GM18508 (cell line): Measurements from ENCODE around the gene CAPNS1.
"Not testable (repeated sequence)": the region's sequence is repeated elsewhere in the genome, so short reads cannot be mapped to it uniquely, and the experiment has no call there.

Experiments used
- ATAC-seq: cut with Tn5 transposase; IDR thresholded peaks from one replicate; pipeline ENCODE4 v1.9.1; 2021; ENCODE audit warnings: moderate number of reproducible peaks; ENCODE audit not compliant: insufficient read depth, unreplicated experiment

Gene CAPNS1

GRCh38 chr19:36144624-36145023 lies 4.8 kb downstream of the CAPNS1 start:
- no peak for ATAC-seq

- no peak for ATAC-seq
Measured at GRCh38 chr19:36149673-36150406, 10.0 kb downstream of the CAPNS1 start.

GRCh38 chr19:36150586-36150985 lies 10.7 kb downstream of the CAPNS1 start:
- no peak for ATAC-seq

- no peak for ATAC-seq
Measured at GRCh38 chr19:36151144-36152018, 11.5 kb downstream of the CAPNS1 start.

GRCh38 chr19:36152019-36152351 lies 12.1 kb downstream of the CAPNS1 start:
- ATAC-seq, result no peak

GRCh38 chr19:36152352-36153091 lies 12.7 kb downstream of the CAPNS1 start, which contains the start of gene COX7A1:
Gene COX7A1 (minus strand): TSS chr19:36152447. CDS start chr19:36152407, 40 bp downstream.
- no peak for ATAC-seq

- ATAC-seq, result no peak
Measured at GRCh38 chr19:36153126-36153525, 13.3 kb downstream of the CAPNS1 start.

GRCh38 chr19:36160821-36161596 lies 21.1 kb downstream of the CAPNS1 start:
- ATAC-seq, result no peak

GRCh38 chr19:36163813-36164212 lies 23.9 kb downstream of the CAPNS1 start:
- ATAC-seq, result no peak

GRCh38 chr19:36169084-36169760 lies 29.4 kb downstream of the CAPNS1 start:
- no peak for ATAC-seq

GRCh38 chr19:36172852-36173251 lies 33.0 kb downstream of the CAPNS1 start:
- no peak for ATAC-seq

GRCh38 chr19:36173846-36174245 lies 34.0 kb downstream of the CAPNS1 start:
- ATAC-seq, result not testable (repeated sequence)

GRCh38 chr19:36179077-36179476 lies 39.2 kb downstream of the CAPNS1 start:
- not testable (repeated sequence) for ATAC-seq

- ATAC-seq, result no peak
Measured at GRCh38 chr19:36182612-36183244, 42.9 kb downstream of the CAPNS1 start.

GRCh38 chr19:36183245-36183628 lies 43.4 kb downstream of the CAPNS1 start:
- no peak for ATAC-seq

GRCh38 chr19:36186722-36187121 lies 46.9 kb downstream of the CAPNS1 start:
- not testable (repeated sequence) for ATAC-seq

GRCh38 chr19:36196249-36196648 lies 56.4 kb downstream of the CAPNS1 start:
- no peak for ATAC-seq

GRCh38 chr19:36198119-36198518 lies 58.3 kb downstream of the CAPNS1 start:
- ATAC-seq, result no peak
